GM13976 (cell line): ENCODE data around the gene KLHDC10.

Experiments
- DNase-seq: peaks from one replicate; pipeline ENCODE4 v3.0.0; 2012; ENCODE audit warnings: low spot score
- in situ Hi-C: fragments of 300-500 bp; cut with MboI; formaldehyde crosslinking; loops from one replicate; pipeline ENCODE4 v1.12.0; 2022; ENCODE audit warnings: low sequenced_read_pairs, mixed read lengths, inconsistent platforms; ENCODE audit not compliant: unreplicated experiment
- TF ChIP-seq, protein P1 (sequence below): IDR thresholded peaks from 2 replicates; pipeline ENCODE4 v1.5.1; 2012; ENCODE audit warnings: borderline replicate concordance, mild to moderate bottlenecking; ENCODE audit not compliant: insufficient read depth; ENCODE audit errors: extremely low read depth, missing control alignments, control extremely low read depth

KLHDC10 gene

DNA sequence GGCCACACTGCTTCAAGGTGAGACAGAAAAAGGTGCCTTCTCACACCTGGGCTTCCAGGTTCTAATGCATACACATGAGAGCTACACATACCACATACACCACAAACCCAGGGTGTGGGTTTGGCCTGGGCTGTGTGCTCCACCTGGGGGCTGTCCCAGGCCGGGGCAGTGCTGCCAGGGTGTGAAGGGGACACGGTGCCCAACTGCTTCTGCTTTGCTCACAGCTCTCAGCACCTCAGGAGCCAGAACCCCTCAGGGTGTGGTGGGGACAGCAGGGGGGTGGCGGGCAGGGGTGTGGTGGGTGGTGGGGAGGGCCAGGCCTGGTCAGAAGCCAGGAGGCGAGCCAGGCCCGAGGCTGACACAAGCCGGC lies 83.8 kb downstream of the KLHDC10 start:
- DNase-seq: peak; percentile 47
- TF ChIP-seq, protein P1, sequence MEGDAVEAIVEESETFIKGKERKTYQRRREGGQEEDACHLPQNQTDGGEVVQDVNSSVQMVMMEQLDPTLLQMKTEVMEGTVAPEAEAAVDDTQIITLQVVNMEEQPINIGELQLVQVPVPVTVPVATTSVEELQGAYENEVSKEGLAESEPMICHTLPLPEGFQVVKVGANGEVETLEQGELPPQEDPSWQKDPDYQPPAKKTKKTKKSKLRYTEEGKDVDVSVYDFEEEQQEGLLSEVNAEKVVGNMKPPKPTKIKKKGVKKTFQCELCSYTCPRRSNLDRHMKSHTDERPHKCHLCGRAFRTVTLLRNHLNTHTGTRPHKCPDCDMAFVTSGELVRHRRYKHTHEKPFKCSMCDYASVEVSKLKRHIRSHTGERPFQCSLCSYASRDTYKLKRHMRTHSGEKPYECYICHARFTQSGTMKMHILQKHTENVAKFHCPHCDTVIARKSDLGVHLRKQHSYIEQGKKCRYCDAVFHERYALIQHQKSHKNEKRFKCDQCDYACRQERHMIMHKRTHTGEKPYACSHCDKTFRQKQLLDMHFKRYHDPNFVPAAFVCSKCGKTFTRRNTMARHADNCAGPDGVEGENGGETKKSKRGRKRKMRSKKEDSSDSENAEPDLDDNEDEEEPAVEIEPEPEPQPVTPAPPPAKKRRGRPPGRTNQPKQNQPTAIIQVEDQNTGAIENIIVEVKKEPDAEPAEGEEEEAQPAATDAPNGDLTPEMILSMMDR: no peak
- in situ Hi-C loops: no loop called here

GRCh38 chr7:130154501-130155317 lies 84.4 kb downstream of the KLHDC10 start:
- DNase-seq: no peak
- in situ Hi-C loops: no loop called here
- TF ChIP-seq, protein P1: no peak

- TF ChIP-seq, protein P1: no peak
- DNase-seq: no peak
- in situ Hi-C loops: no loop called here
These were observed 85.8 kb downstream of the KLHDC10 start for GRCh38 chr7:130156140-130156539.

GRCh38 chr7:130157700-130158099 lies 87.4 kb downstream of the KLHDC10 start:
- TF ChIP-seq, protein P1: no peak
- in situ Hi-C loops: no loop called here
- DNase-seq: no peak

DNA sequence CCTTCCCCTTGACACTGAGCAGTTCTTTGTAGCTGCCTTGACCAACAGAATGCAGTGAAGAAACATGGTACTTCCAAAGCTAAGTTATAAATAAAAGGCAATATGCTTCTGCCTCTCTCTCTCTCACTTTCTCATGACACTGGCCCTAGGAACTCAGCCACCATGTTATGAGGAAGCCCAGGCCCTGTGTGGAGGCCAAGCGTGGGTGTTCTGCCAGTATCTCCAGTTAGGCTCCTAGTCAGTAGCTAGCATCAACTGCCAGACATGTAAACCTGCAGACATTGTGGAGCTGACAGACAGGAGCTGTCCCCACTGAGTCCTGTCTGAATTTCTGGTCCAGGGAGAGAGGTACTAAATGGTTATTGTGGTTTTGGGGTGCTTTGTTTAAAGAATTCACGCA lies 89.7 kb downstream of the KLHDC10 start:
- in situ Hi-C loops: no loop called here
- no peak for DNase-seq

GRCh38 chr7:130160455-130160854 lies 90.1 kb downstream of the KLHDC10 start:
- in situ Hi-C loops: no loop called here
- TF ChIP-seq, protein P1: no peak

More for the DNA sequence above, 89.7 kb downstream of the KLHDC10 start:
- TF ChIP-seq, protein P1: no peak

More at GRCh38 chr7:130160455-130160854, 90.1 kb downstream of the KLHDC10 start:
- no peak for DNase-seq
